H1 (cell line): ENCODE data around the gene BMERB1.

Experiments
- BRCA1 ChIP-seq: IDR thresholded peaks from 2 replicates; pipeline ENCODE4 v1.6.1; 2012; ENCODE audit warnings: low read depth, low read length, improper control_type of control experiment
- CEBPB ChIP-seq: IDR thresholded peaks from 2 replicates; pipeline ENCODE4 v1.6.1; 2012; ENCODE audit warnings: low read depth, low read length
- EP300 ChIP-seq, 2 experiments: IDR thresholded peaks; 1 replicate in 1 of 2; 2 replicates in 1 of 2; pipeline ENCODE4 v1.6.1; 2011 to 2012; ENCODE audit warnings: low read depth in 2 of 2, low read length in 2 of 2, mild to moderate bottlenecking in 2 of 2, borderline replicate concordance in 1 of 2, inconsistent platforms in 1 of 2, moderate library complexity in 1 of 2
- EZH2 ChIP-seq: fragments of 200-600 bp; sonication (generic); IDR thresholded peaks from 2 replicates; pipeline ENCODE4 v1.7.1; 2012; ENCODE audit warnings: low read depth, mild to moderate bottlenecking, moderate library complexity, low read length, inconsistent platforms; ENCODE audit not compliant: severe bottlenecking
- POLR2A ChIP-seq, 2 experiments: IDR thresholded peaks; 1 replicate in 1 of 2; 2 replicates in 1 of 2; pipeline ENCODE4 v1.6.1; 2011; ENCODE audit warnings: low read depth in 2 of 2, low read length in 2 of 2, mild to moderate bottlenecking in 2 of 2; ENCODE audit errors: control extremely low read depth in 1 of 2
- POLR2AphosphoS5 ChIP-seq: IDR thresholded peaks from 2 replicates; pipeline ENCODE4 v1.6.1; 2011; ENCODE audit warnings: low read depth, low read length
- SIN3A ChIP-seq, 2 experiments: IDR thresholded peaks in 1 of 2; conservative IDR thresholded peaks in 1 of 2; 2 replicates each; pipeline ENCODE4 v1.6.1; 2011 to 2012; ENCODE audit warnings: low read length in 2 of 2, improper control_type of control experiment in 1 of 2, low read depth in 1 of 2, mild to moderate bottlenecking in 1 of 2
- SP1 ChIP-seq: IDR thresholded peaks from 2 replicates; pipeline ENCODE4 v1.6.1; 2011; ENCODE audit warnings: low read depth, low read length
- SUZ12 ChIP-seq: fragments of 200-600 bp; sonication (generic); IDR thresholded peaks from 2 replicates; pipeline ENCODE4 v1.6.1; 2012; ENCODE audit warnings: mild to moderate bottlenecking, inconsistent platforms, low read length, moderate library complexity, mixed read lengths
- TAF1 ChIP-seq: IDR thresholded peaks from 2 replicates; pipeline ENCODE4 v1.6.1; 2011; ENCODE audit warnings: mild to moderate bottlenecking, low read depth, low read length
- TF ChIP-seq, protein P1 (sequence below), 3 experiments: IDR thresholded peaks; 1 replicate in 2 of 3; 2 replicates in 1 of 3; pipeline versions ENCODE4 v1.5.1 to v1.6.1; 2011; ENCODE audit warnings: low read length in 3 of 3, mild to moderate bottlenecking in 3 of 3, inconsistent platforms in 2 of 3, low read depth in 1 of 3, moderate library complexity in 1 of 3; ENCODE audit not compliant: insufficient read depth in 1 of 3; ENCODE audit errors: control extremely low read depth in 1 of 3
- TF ChIP-seq, protein P2 (sequence below): IDR thresholded peaks from 2 replicates; pipeline ENCODE4 v1.6.1; 2011; ENCODE audit warnings: low read depth, mild to moderate bottlenecking, low read length; ENCODE audit not compliant: insufficient read depth
- TF ChIP-seq, protein P3 (sequence below): IDR thresholded peaks from 2 replicates; pipeline ENCODE4 v1.6.1; 2012; ENCODE audit warnings: low read length, inconsistent platforms
- TF ChIP-seq, protein P4 (sequence below): IDR thresholded peaks from 2 replicates; pipeline ENCODE4 v1.6.1; 2011; ENCODE audit warnings: low read length, improper control_type of control experiment

DNA sequence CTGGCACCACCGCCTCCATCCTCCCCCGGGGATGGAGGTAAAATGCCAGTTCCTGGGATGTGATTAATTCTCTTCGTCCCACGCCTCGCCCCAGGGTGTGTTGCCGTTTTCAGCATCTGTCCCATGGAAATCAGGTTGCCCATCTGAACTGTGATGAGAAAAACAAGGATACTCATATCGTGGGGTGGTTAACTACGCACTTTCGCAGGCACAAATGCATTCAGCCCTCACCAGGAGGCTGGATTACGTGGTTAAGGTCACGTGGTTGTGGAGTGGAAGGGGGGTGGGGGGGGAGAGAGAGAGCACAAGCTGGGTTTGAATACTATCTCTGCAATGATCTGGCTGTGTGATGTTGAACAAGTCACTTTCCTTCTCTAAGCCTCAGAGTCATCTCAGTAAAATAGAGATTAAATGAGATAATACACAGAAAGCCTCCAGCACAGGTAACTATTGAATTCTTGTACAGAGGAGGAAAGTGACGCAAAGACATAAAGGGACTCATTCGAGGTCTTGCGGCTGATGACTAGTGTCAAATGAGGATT lies 74.7 kb downstream of the BMERB1 start:
- TF ChIP-seq, protein P1, sequence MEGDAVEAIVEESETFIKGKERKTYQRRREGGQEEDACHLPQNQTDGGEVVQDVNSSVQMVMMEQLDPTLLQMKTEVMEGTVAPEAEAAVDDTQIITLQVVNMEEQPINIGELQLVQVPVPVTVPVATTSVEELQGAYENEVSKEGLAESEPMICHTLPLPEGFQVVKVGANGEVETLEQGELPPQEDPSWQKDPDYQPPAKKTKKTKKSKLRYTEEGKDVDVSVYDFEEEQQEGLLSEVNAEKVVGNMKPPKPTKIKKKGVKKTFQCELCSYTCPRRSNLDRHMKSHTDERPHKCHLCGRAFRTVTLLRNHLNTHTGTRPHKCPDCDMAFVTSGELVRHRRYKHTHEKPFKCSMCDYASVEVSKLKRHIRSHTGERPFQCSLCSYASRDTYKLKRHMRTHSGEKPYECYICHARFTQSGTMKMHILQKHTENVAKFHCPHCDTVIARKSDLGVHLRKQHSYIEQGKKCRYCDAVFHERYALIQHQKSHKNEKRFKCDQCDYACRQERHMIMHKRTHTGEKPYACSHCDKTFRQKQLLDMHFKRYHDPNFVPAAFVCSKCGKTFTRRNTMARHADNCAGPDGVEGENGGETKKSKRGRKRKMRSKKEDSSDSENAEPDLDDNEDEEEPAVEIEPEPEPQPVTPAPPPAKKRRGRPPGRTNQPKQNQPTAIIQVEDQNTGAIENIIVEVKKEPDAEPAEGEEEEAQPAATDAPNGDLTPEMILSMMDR (IDR thresholded peaks at IDR 0.05; ENCODE audit: control extremely low read depth in 1 of 3, insufficient read depth in 1 of 3, low read depth in 1 of 3, low read length in 3 of 3), result no peak
- TF ChIP-seq SUZ12 (no peak), BRCA1 (no peak), TAF1 (no peak), SP1 (no peak), SIN3A (conservative IDR thresholded peaks at IDR 0.05 in 1 of 2, IDR thresholded peaks at IDR 0.05 in 1 of 2; ENCODE audit: low read depth in 1 of 2, low read length in 2 of 2) (no peak), POLR2A (IDR thresholded peaks at IDR 0.05; ENCODE audit: control extremely low read depth in 1 of 2, low read depth in 2 of 2, low read length in 2 of 2) (no peak), EZH2 (no peak), POLR2AphosphoS5 (no peak), EP300 (IDR thresholded peaks at IDR 0.05; ENCODE audit: borderline replicate concordance in 1 of 2, low read depth in 2 of 2, low read length in 2 of 2) (no peak), CEBPB (no peak)
- TF ChIP-seq, protein P2, sequence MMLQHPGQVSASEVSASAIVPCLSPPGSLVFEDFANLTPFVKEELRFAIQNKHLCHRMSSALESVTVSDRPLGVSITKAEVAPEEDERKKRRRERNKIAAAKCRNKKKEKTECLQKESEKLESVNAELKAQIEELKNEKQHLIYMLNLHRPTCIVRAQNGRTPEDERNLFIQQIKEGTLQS, result no peak
- TF ChIP-seq, protein P3, sequence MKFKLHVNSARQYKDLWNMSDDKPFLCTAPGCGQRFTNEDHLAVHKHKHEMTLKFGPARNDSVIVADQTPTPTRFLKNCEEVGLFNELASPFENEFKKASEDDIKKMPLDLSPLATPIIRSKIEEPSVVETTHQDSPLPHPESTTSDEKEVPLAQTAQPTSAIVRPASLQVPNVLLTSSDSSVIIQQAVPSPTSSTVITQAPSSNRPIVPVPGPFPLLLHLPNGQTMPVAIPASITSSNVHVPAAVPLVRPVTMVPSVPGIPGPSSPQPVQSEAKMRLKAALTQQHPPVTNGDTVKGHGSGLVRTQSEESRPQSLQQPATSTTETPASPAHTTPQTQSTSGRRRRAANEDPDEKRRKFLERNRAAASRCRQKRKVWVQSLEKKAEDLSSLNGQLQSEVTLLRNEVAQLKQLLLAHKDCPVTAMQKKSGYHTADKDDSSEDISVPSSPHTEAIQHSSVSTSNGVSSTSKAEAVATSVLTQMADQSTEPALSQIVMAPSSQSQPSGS, result no peak
- TF ChIP-seq, protein P4, sequence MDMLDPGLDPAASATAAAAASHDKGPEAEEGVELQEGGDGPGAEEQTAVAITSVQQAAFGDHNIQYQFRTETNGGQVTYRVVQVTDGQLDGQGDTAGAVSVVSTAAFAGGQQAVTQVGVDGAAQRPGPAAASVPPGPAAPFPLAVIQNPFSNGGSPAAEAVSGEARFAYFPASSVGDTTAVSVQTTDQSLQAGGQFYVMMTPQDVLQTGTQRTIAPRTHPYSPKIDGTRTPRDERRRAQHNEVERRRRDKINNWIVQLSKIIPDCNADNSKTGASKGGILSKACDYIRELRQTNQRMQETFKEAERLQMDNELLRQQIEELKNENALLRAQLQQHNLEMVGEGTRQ, result peak; percentile 43
